Liver (tissue), 9 donors: Measurements from ENCODE around the gene TBC1D16. TPM values are rescaled to one million over a fixed set of nuclear protein-coding genes. Genes with fewer than 3 reads are reported as not detected.

Experiments used
- DNase-seq: peaks from one replicate; pipeline ENCODE4 v3.0.0-alpha.2; 2017; ENCODE audit warnings: low spot score
- H3K27ac ChIP-seq, 2 donors: one replicate each; pipeline ENCODE4 v1.7.0; 2013; ENCODE audit warnings: inconsistent platforms in 2 of 2, low read length in 2 of 2, control low read depth in 1 of 2, low read depth in 1 of 2, mild to moderate bottlenecking in 1 of 2
- H3K27me3 ChIP-seq, 4 donors: one replicate each; pipeline versions ENCODE4 v1.6.1 to v1.7.0; 2013; ENCODE audit warnings: low read length in 3 of 4, inconsistent platforms in 1 of 4, mild to moderate bottlenecking in 1 of 4, moderate library complexity in 1 of 4; ENCODE audit not compliant: control insufficient read depth in 4 of 4, insufficient read depth in 4 of 4
- H3K36me3 ChIP-seq, 4 donors: one replicate each; pipeline versions ENCODE4 v1.6.1 to v1.7.0; 2013; ENCODE audit warnings: low read length in 3 of 4, mild to moderate bottlenecking in 3 of 4, low read depth in 1 of 4, moderate library complexity in 1 of 4; ENCODE audit not compliant: control insufficient read depth in 4 of 4, insufficient read depth in 3 of 4
- H3K4me1 ChIP-seq, 4 donors: one replicate each; pipeline versions ENCODE4 v1.6.1 to v1.7.0; 2013; ENCODE audit warnings: low read length in 3 of 4, mild to moderate bottlenecking in 3 of 4, moderate library complexity in 1 of 4; ENCODE audit not compliant: control insufficient read depth in 4 of 4, insufficient read depth in 4 of 4
- H3K4me3 ChIP-seq, 3 donors: one replicate each; pipeline versions ENCODE4 v1.6.1 to v1.7.0; 2013; ENCODE audit warnings: low read length in 3 of 3, control low read depth in 1 of 3, low read depth in 1 of 3, mild to moderate bottlenecking in 1 of 3
- H3K9ac ChIP-seq, 2 donors: one replicate each; pipeline ENCODE4 v1.7.0; 2013; ENCODE audit warnings: low read length in 2 of 2, mild to moderate bottlenecking in 2 of 2, moderate library complexity in 2 of 2, control low read depth in 1 of 2, low read depth in 1 of 2
- H3K9me3 ChIP-seq, 4 donors: one replicate each; pipeline versions ENCODE4 v1.6.1 to v1.7.0; 2013; ENCODE audit warnings: low read length in 3 of 4; ENCODE audit not compliant: control insufficient read depth in 4 of 4
- ATF3 ChIP-seq: IDR thresholded peaks from 2 replicates; pipeline ENCODE4 v1.6.1; 2016; ENCODE audit warnings: antibody characterized with exemption
- CTCF ChIP-seq: fragments of 150-350 bp; IDR thresholded peaks from 2 replicates; pipeline ENCODE4 v1.5.1; 2017; ENCODE audit warnings: improper control_type of control experiment, low read depth, low read length; ENCODE audit not compliant: missing input control
- EGR1 ChIP-seq, 2 donors: IDR thresholded peaks; 2 replicates each; pipeline ENCODE4 v1.6.1; 2016 to 2018; ENCODE audit warnings: antibody characterized with exemption in 2 of 2, low read depth in 2 of 2
- FOXA1 ChIP-seq: IDR thresholded peaks from 2 replicates; pipeline ENCODE4 v1.6.1; 2016; ENCODE audit warnings: antibody characterized with exemption
- FOXA2 ChIP-seq: IDR thresholded peaks from 2 replicates; pipeline ENCODE4 v1.6.1; 2016; ENCODE audit warnings: antibody characterized with exemption
- GABPA ChIP-seq, 2 donors: IDR thresholded peaks in 1 of 2; conservative IDR thresholded peaks in 1 of 2; 2 replicates each; pipeline ENCODE4 v1.6.1; 2016; ENCODE audit warnings: antibody characterized with exemption in 2 of 2, mild to moderate bottlenecking in 1 of 2, moderate library complexity in 1 of 2
- HNF4A ChIP-seq, 2 donors: conservative IDR thresholded peaks; 2 replicates each; pipeline ENCODE4 v1.6.1; 2016; ENCODE audit warnings: antibody characterized with exemption in 2 of 2, mild to moderate bottlenecking in 2 of 2
- HNF4G ChIP-seq: IDR thresholded peaks from 2 replicates; pipeline ENCODE4 v1.6.1; 2016; ENCODE audit warnings: antibody characterized with exemption
- JUND ChIP-seq, 2 donors: IDR thresholded peaks; 2 replicates each; pipeline ENCODE4 v1.6.1; 2016; ENCODE audit warnings: antibody characterized with exemption in 2 of 2
- MAX ChIP-seq: IDR thresholded peaks from 2 replicates; pipeline ENCODE4 v1.6.1; 2016; ENCODE audit warnings: antibody characterized with exemption
- NR2F2 ChIP-seq: IDR thresholded peaks from 2 replicates; pipeline ENCODE4 v1.6.1; 2016; ENCODE audit warnings: antibody characterized with exemption
- RAD21 ChIP-seq, 2 donors: IDR thresholded peaks; 2 replicates each; pipeline ENCODE4 v1.6.1; 2016; ENCODE audit warnings: antibody characterized with exemption in 2 of 2, mild to moderate bottlenecking in 2 of 2
- REST ChIP-seq: IDR thresholded peaks from 2 replicates; pipeline ENCODE4 v1.6.1; 2016; ENCODE audit warnings: antibody characterized with exemption, mild to moderate bottlenecking
- RXRA ChIP-seq, 2 donors: IDR thresholded peaks; 2 replicates each; pipeline ENCODE4 v1.6.1; 2017 to 2018; ENCODE audit warnings: antibody characterized with exemption in 2 of 2, mild to moderate bottlenecking in 1 of 2
- SP1 ChIP-seq: IDR thresholded peaks from 2 replicates; pipeline ENCODE4 v1.6.1; 2018; ENCODE audit warnings: antibody characterized with exemption, mild to moderate bottlenecking
- TAF1 ChIP-seq: conservative IDR thresholded peaks from 2 replicates; pipeline ENCODE4 v1.6.1; 2016; ENCODE audit warnings: antibody characterized with exemption, mild to moderate bottlenecking
- YY1 ChIP-seq: IDR thresholded peaks from 2 replicates; pipeline ENCODE4 v1.6.1; 2016; ENCODE audit warnings: antibody characterized with exemption, mild to moderate bottlenecking
- ZBTB33 ChIP-seq: IDR thresholded peaks from 2 replicates; pipeline ENCODE4 v1.6.1; 2016; ENCODE audit warnings: antibody characterized with exemption
- WGBS: extraction: QIAGEN DNeasy Blood & Tissue Kit; methylation state at CpG from one replicate; pipeline ENCODE4 v1.1.7; 2013; 5-methylcytosine and 5-hydroxymethylcytosine counted together
- polyA plus RNA-seq, 2 donors: library from polyadenylated mRNA; stranded (reverse) in 1 of 2; unstranded in 1 of 2; fragments of 200-250 nt in 1 of 2; fragments of >200 nt in 1 of 2; fragmentation: Nextera tagmentation in 1 of 2; extraction: Ambion mirVana in 1 of 2; gene quantifications; one replicate each; pipeline versions ENCODE4 v1.2.1 to v1.2.3, GENCODE V29; 2013 to 2015
- total RNA-seq, 2 donors: library from RNA; depleted of rRNA; stranded (reverse); fragments of >200 nt; gene quantifications; one replicate each; pipeline ENCODE4 v1.2.3, GENCODE V29; 2014
- donor health status: healthy.
- donor health status: healthy.
- donor health status: healthy.
- donor health status: healthy.
- donor health status: healthy.

TBC1D16 gene
- total and polyA plus RNA-seq, 4 donors: 3.4 to 29.5 (median 4.7) TPM

- no peak for TF ChIP-seq ZBTB33
Observed at GRCh38 chr17:79979816-79980215, 55.9 kb downstream of the TBC1D16 start (continued).

GRCh38 chr17:79979221-79979741 lies 56.4 kb downstream of the TBC1D16 start:
- Histone ChIP-seq H3K9ac (no peak overlapping the region), H3K4me3 (no peak overlapping the region), H3K36me3 (no peaks in the 10 kb centered on the region), H3K9me3 (no peaks in the 10 kb centered on the region), H3K27me3 (no peaks in the 10 kb centered on the region), H3K4me1 (peaks cover 0 to 6% (median 3%) of the 10 kb centered on the region in 4 donors), H3K27ac (no peak overlapping the region)
- DNase-seq: no peak
- no peak for TF ChIP-seq JUND (IDR thresholded peaks at IDR 0.05)
- no peak for TF ChIP-seq EGR1 (IDR thresholded peaks at IDR 0.05; ENCODE audit: low read depth in 2 of 2)
- no peak for TF ChIP-seq CTCF
- TF ChIP-seq GABPA (IDR thresholded peaks at IDR 0.05 in 1 of 2, conservative IDR thresholded peaks at IDR 0.05 in 1 of 2): no peak
- no peak for TF ChIP-seq HNF4A (conservative IDR thresholded peaks at IDR 0.05)
- no peak for TF ChIP-seq RAD21 (IDR thresholded peaks at IDR 0.05)
- no peak for TF ChIP-seq MAX
- no peak for TF ChIP-seq RXRA (IDR thresholded peaks at IDR 0.05)
- TF ChIP-seq FOXA2: no peak
- no peak for TF ChIP-seq SP1
- no peak for TF ChIP-seq REST
- TF ChIP-seq FOXA1: no peak
- no peak for TF ChIP-seq TAF1
- TF ChIP-seq ATF3: no peak
- TF ChIP-seq YY1: no peak
- TF ChIP-seq HNF4G: no peak
- TF ChIP-seq NR2F2: no peak
- 88% methylated on average over 30 of the region's 30 CpGs for WGBS
